Globus pallidus (tissue), 1 donor: ENCODE results near the gene TRRAP.

ENCODE experiments used
- DNase-seq: peaks from one replicate; pipeline ENCODE4 v3.0.0-alpha.2; 2015; ENCODE audit warnings: low spot score

Gene TRRAP

GRCh38 chr7:99006739-99007424, 128.6 kb downstream of the TRRAP start:
- DNase-seq = no peak

- no peak for DNase-seq
Observed at GRCh38 chr7:99008181-99008631, 129.9 kb downstream of the TRRAP start.

- DNase-seq = no peak
Observed at GRCh38 chr7:99008921-99009530, 130.7 kb downstream of the TRRAP start.

- no peak for DNase-seq
Observed at GRCh38 chr7:99010281-99010680, 131.9 kb downstream of the TRRAP start.

- no peak for DNase-seq
Observed at GRCh38 chr7:99011341-99011705, 133.0 kb downstream of the TRRAP start.

- DNase-seq = no peak
Observed at GRCh38 chr7:99011706-99012404, 133.5 kb downstream of the TRRAP start.

- DNase-seq = no peak
Observed at GRCh38 chr7:99012722-99013121, 134.4 kb downstream of the TRRAP start.

- DNase-seq = no peak
Observed at GRCh38 chr7:99013266-99014112, 135.2 kb downstream of the TRRAP start.

- DNase-seq = no peak
Observed at GRCh38 chr7:99014113-99014985, 136.0 kb downstream of the TRRAP start.

- DNase-seq = no peak
Observed at GRCh38 chr7:99016196-99016595, 137.9 kb downstream of the TRRAP start.

- DNase-seq = no peak
Observed at GRCh38 chr7:99019523-99020412, 141.4 kb downstream of the TRRAP start.

GRCh38 chr7:99020413-99020715, 142.0 kb downstream of the TRRAP start:
- no peak for DNase-seq

- no peak for DNase-seq
Observed at GRCh38 chr7:99021941-99022560, 143.7 kb downstream of the TRRAP start.

GRCh38 chr7:99024066-99024465, 145.7 kb downstream of the TRRAP start:
- no peak for DNase-seq

GRCh38 chr7:99027241-99027640, 148.9 kb downstream of the TRRAP start:
- no peak for DNase-seq

- no peak for DNase-seq
Observed at GRCh38 chr7:99027841-99028240, 149.5 kb downstream of the TRRAP start.

- no peak for DNase-seq
Observed at GRCh38 chr7:99028261-99028973, 150.1 kb downstream of the TRRAP start.

- DNase-seq = no peak
Observed at GRCh38 chr7:99029466-99030435, 151.4 kb downstream of the TRRAP start.
